ENCODE data around the gene ZFYVE21. TPM values are rescaled to one million over a fixed set of nuclear protein-coding genes. Genes with fewer than 3 reads are reported as not detected.

ZFYVE21 gene
- total RNA-seq, 2 experiments from 2014 or later, result 10.1 to 12.7 TPM

GRCh38 chr14:103743691-103744090, 28.1 kb downstream of the ZFYVE21 start:
- DNase-seq, result no peak
- peaks cover 3% of the 10 kb centered on the region for H3K36me3 Mint-ChIP-seq (ENCODE audit: low read depth)
- ChIA-PET CTCF (no interaction called here), POLR2A (no interaction called here)
- H3K4me1 Mint-ChIP-seq, result peaks cover 8% of the 10 kb centered on the region
- no peaks in the 10 kb centered on the region for H3K9me3 Mint-ChIP-seq (ENCODE audit: low read depth)
- no peaks in the 10 kb centered on the region for H3K27me3 Mint-ChIP-seq
- intact Hi-C loops (cut with DNase I, micrococcal nuclease), result no loop called here
- ATAC-seq, result no peak
- no peak overlapping the region for H3K4me3 Mint-ChIP-seq
- H3K27ac Mint-ChIP-seq, result no peak overlapping the region

GRCh38 chr14:103744621-103745395, 29.2 kb downstream of the ZFYVE21 start:
- intact Hi-C loops (cut with DNase I, micrococcal nuclease), result no loop called here
- Mint-ChIP-seq H3K9me3 (ENCODE audit: low read depth) (no peaks in the 10 kb centered on the region), H3K36me3 (ENCODE audit: low read depth) (peaks cover 5% of the 10 kb centered on the region), H3K4me1 (peaks cover 14% of the 10 kb centered on the region), H3K27me3 (no peaks in the 10 kb centered on the region), H3K27ac (no peak overlapping the region), H3K4me3 (no peak overlapping the region)
- POLR2A ChIA-PET, result no interaction called here
- DNase-seq (no peak), ATAC-seq (no peak)
- CTCF ChIA-PET, result no interaction called here

- Mint-ChIP-seq H3K4me3 (no peak overlapping the region), H3K27me3 (no peaks in the 10 kb centered on the region), H3K36me3 (ENCODE audit: low read depth) (peaks cover 4% of the 10 kb centered on the region), H3K4me1 (peaks cover 16% of the 10 kb centered on the region), H3K27ac (no peak overlapping the region), H3K9me3 (ENCODE audit: low read depth) (no peaks in the 10 kb centered on the region)
- ChIA-PET CTCF (no interaction called here), POLR2A (no interaction called here)
- intact Hi-C loops (cut with DNase I, micrococcal nuclease), result no loop called here
- no peak for DNase-seq
- ATAC-seq, result no peak
Measured at GRCh38 chr14:103745424-103745823, 29.8 kb downstream of the ZFYVE21 start.

- H3K9me3 Mint-ChIP-seq (ENCODE audit: low read depth), result no peaks in the 10 kb centered on the region
- ChIA-PET POLR2A (interaction anchor here (0.7 to 0.8 kb wide), 2 partner anchors 99 to 133 kb away, joined by 5 to 7 read pairs; no protein-coding TSS in a partner anchor), CTCF (interaction anchor here (0.7 to 1.2 kb wide), 2 partner anchors 62 to 987 kb away, joined by 3 to 4 read pairs; no protein-coding TSS in a partner anchor)
- peaks cover 4% of the 10 kb centered on the region for H3K36me3 Mint-ChIP-seq (ENCODE audit: low read depth)
- ATAC-seq (no peak), DNase-seq (no peak)
- intact Hi-C loops (cut with DNase I, micrococcal nuclease), result no loop called here
- no peaks in the 10 kb centered on the region for H3K27me3 Mint-ChIP-seq
- peaks cover 16% of the 10 kb centered on the region for H3K4me1 Mint-ChIP-seq
- no peak overlapping the region for H3K27ac Mint-ChIP-seq
- H3K4me3 Mint-ChIP-seq, result no peak overlapping the region
Measured at GRCh38 chr14:103746701-103747100, 31.1 kb downstream of the ZFYVE21 start.

GRCh38 chr14:103748534-103748857, 32.9 kb downstream of the ZFYVE21 start:
- ChIA-PET CTCF (interaction anchor here (0.6 to 0.7 kb wide), 2 partner anchors 70 to 705 kb away, joined by 3 read pairs; no protein-coding TSS in a partner anchor), POLR2A (no interaction called here)
- Mint-ChIP-seq H3K36me3 (ENCODE audit: low read depth) (peaks cover 4% of the 10 kb centered on the region), H3K27ac (peak overlapping the region; percentile 70), H3K27me3 (no peaks in the 10 kb centered on the region), H3K4me1 (peaks cover 16% of the 10 kb centered on the region), H3K9me3 (ENCODE audit: low read depth) (no peaks in the 10 kb centered on the region), H3K4me3 (no peak overlapping the region)
- DNase-seq (peak; percentile 78), ATAC-seq (peak; percentile 99)
- intact Hi-C loops (cut with DNase I, micrococcal nuclease), result no loop called here

GRCh38 chr14:103749452-103749851, 33.8 kb downstream of the ZFYVE21 start:
- no peak for ATAC-seq
- ChIA-PET CTCF (no interaction called here), POLR2A (no interaction called here)
- Mint-ChIP-seq H3K9me3 (ENCODE audit: low read depth) (no peaks in the 10 kb centered on the region), H3K4me1 (peaks cover 16% of the 10 kb centered on the region), H3K27me3 (no peaks in the 10 kb centered on the region), H3K4me3 (no peak overlapping the region), H3K27ac (no peak overlapping the region), H3K36me3 (ENCODE audit: low read depth) (peaks cover 6% of the 10 kb centered on the region)
- no peak for DNase-seq
- intact Hi-C loops (cut with DNase I, micrococcal nuclease), result no loop called here

GRCh38 chr14:103749860-103750259, 34.2 kb downstream of the ZFYVE21 start:
- Mint-ChIP-seq H3K9me3 (ENCODE audit: low read depth) (no peaks in the 10 kb centered on the region), H3K27me3 (no peaks in the 10 kb centered on the region), H3K4me3 (no peak overlapping the region), H3K36me3 (ENCODE audit: low read depth) (peaks cover 6% of the 10 kb centered on the region), H3K4me1 (peaks cover 16% of the 10 kb centered on the region), H3K27ac (no peak overlapping the region)
- no peak for ATAC-seq
- ChIA-PET CTCF (interaction anchor here (0.7 kb wide), 1 partner anchor 14 kb away, joined by 3 read pairs; no protein-coding TSS in a partner anchor), POLR2A (no interaction called here)
- DNase-seq, result no peak
- intact Hi-C loops (cut with DNase I, micrococcal nuclease), result loop anchor here in 1 of 2 experiments (5.0 kb wide), 1 partner anchor 178 kb away; no protein-coding TSS in a partner anchor

- no peaks in the 10 kb centered on the region for H3K9me3 Mint-ChIP-seq (ENCODE audit: low read depth)
- peaks cover 5% of the 10 kb centered on the region for H3K36me3 Mint-ChIP-seq (ENCODE audit: low read depth)
- no peaks in the 10 kb centered on the region for H3K27me3 Mint-ChIP-seq
- ChIA-PET POLR2A (no interaction called here), CTCF (interaction anchor here (0.6 to 1.6 kb wide), 4 partner anchors 11 to 54 kb away, joined by 3 to 5 read pairs (median 4); no protein-coding TSS in a partner anchor)
- DNase-seq (no peak), ATAC-seq (no peak)
- H3K4me1 Mint-ChIP-seq, result peaks cover 10% of the 10 kb centered on the region
- no peak overlapping the region for H3K27ac Mint-ChIP-seq
- no peak overlapping the region for H3K4me3 Mint-ChIP-seq
- intact Hi-C loops (cut with DNase I, micrococcal nuclease), result loop anchor here in 1 of 2 experiments (5.0 kb wide), 1 partner anchor 181 kb away; no protein-coding TSS in a partner anchor
Measured at GRCh38 chr14:103753774-103754173, 38.2 kb downstream of the ZFYVE21 start.

- Mint-ChIP-seq H3K4me1 (peaks cover 3% of the 10 kb centered on the region), H3K36me3 (ENCODE audit: low read depth) (peaks cover 2% of the 10 kb centered on the region), H3K27me3 (no peaks in the 10 kb centered on the region), H3K4me3 (no peak overlapping the region), H3K27ac (no peak overlapping the region), H3K9me3 (ENCODE audit: low read depth) (no peaks in the 10 kb centered on the region)
- ChIA-PET POLR2A (no interaction called here), CTCF (no interaction called here)
- ATAC-seq, result no peak
- DNase-seq, result no peak
- intact Hi-C loops (cut with DNase I, micrococcal nuclease), result loop anchor here in 1 of 2 experiments (5.0 kb wide), 1 partner anchor 1182 kb away; no protein-coding TSS in a partner anchor
Measured at GRCh38 chr14:103755060-103755459, 39.5 kb downstream of the ZFYVE21 start.

- no peaks in the 10 kb centered on the region for H3K9me3 Mint-ChIP-seq (ENCODE audit: low read depth)
- ATAC-seq (no peak), DNase-seq (no peak)
- POLR2A ChIA-PET, result no interaction called here
- H3K4me1 Mint-ChIP-seq, result peaks cover 3% of the 10 kb centered on the region
- H3K4me3 Mint-ChIP-seq, result no peak overlapping the region
- no peaks in the 10 kb centered on the region for H3K27me3 Mint-ChIP-seq
- intact Hi-C loops (cut with DNase I, micrococcal nuclease), result loop anchor here in 1 of 2 experiments (5.0 kb wide), 1 partner anchor 1179 kb away; no protein-coding TSS in a partner anchor
- H3K27ac Mint-ChIP-seq, result no peak overlapping the region
- CTCF ChIA-PET, result interaction anchor here (0.6 to 1.3 kb wide), 3 partner anchors 50 to 778 kb away, joined by 3 read pairs; no protein-coding TSS in a partner anchor
- H3K36me3 Mint-ChIP-seq (ENCODE audit: low read depth), result peaks cover 2% of the 10 kb centered on the region
Measured at GRCh38 chr14:103758059-103758776, 42.6 kb downstream of the ZFYVE21 start.

GRCh38 chr14:103762036-103762435, 46.4 kb downstream of the ZFYVE21 start:
- H3K9me3 Mint-ChIP-seq (ENCODE audit: low read depth), result no peaks in the 10 kb centered on the region
- intact Hi-C loops (cut with DNase I, micrococcal nuclease), result no loop called here
- ATAC-seq, result no peak
- DNase-seq, result no peak
- CTCF ChIA-PET, result no interaction called here
- POLR2A ChIA-PET, result no interaction called here
- H3K27ac Mint-ChIP-seq, result no peak overlapping the region
- no peak overlapping the region for H3K4me3 Mint-ChIP-seq
- peaks cover 8% of the 10 kb centered on the region for H3K4me1 Mint-ChIP-seq
- peaks cover 4% of the 10 kb centered on the region for H3K36me3 Mint-ChIP-seq (ENCODE audit: low read depth)
- no peaks in the 10 kb centered on the region for H3K27me3 Mint-ChIP-seq

GRCh38 chr14:103762541-103762940, 46.9 kb downstream of the ZFYVE21 start:
- peaks cover 8% of the 10 kb centered on the region for H3K4me1 Mint-ChIP-seq
- peaks cover 4% of the 10 kb centered on the region for H3K36me3 Mint-ChIP-seq (ENCODE audit: low read depth)
- no peaks in the 10 kb centered on the region for H3K27me3 Mint-ChIP-seq
- ATAC-seq (no peak), DNase-seq (no peak)
- intact Hi-C loops (cut with DNase I, micrococcal nuclease), result no loop called here
- CTCF ChIA-PET, result no interaction called here
- H3K4me3 Mint-ChIP-seq, result no peak overlapping the region
- POLR2A ChIA-PET, result no interaction called here
- H3K27ac Mint-ChIP-seq, result no peak overlapping the region
- no peaks in the 10 kb centered on the region for H3K9me3 Mint-ChIP-seq (ENCODE audit: low read depth)

All from activated CD4-positive, alpha-beta T cell treated with anti-CD3 and anti-CD28 coated beads for 36 hours (primary cell).